Measurements from ENCODE around the gene P2RY10.
"Not testable (repeated sequence)": the region's sequence is repeated elsewhere in the genome, so short reads cannot be mapped to it uniquely, and the experiment has no call there.

The P2RY10 gene

GRCh38 chrX:78945186-78945912, at the start of gene P2RY10:
TSS of gene P2RY10 (plus strand) at chrX:78945391. CDS start at chrX:78960521, 15,130 bp downstream.
- no peak for DNase-seq

- DNase-seq, result no peak
Observed at GRCh38 chrX:78922754-78923153, 22.4 kb upstream of the P2RY10 start.

GRCh38 chrX:78923198-78924015, 21.8 kb upstream of the P2RY10 start:
- no peak for DNase-seq

GRCh38 chrX:78931814-78932213, 13.4 kb upstream of the P2RY10 start:
- DNase-seq, result no peak

GRCh38 chrX:78934866-78935265, 10.3 kb upstream of the P2RY10 start:
- no peak for DNase-seq

- no peak for DNase-seq
Observed at GRCh38 chrX:78944351-78944750, 840 bp upstream of the P2RY10 start.

GRCh38 chrX:78946178-78946931, 1.2 kb downstream of the P2RY10 start:
- DNase-seq, result no peak

- DNase-seq, result no peak
Observed at GRCh38 chrX:78950009-78950835, 5.0 kb downstream of the P2RY10 start.

- DNase-seq, result no peak
Observed at GRCh38 chrX:78957049-78957767, 12.0 kb downstream of the P2RY10 start.

GRCh38 chrX:78957768-78958130, 12.6 kb downstream of the P2RY10 start:
- DNase-seq, result no peak

GRCh38 chrX:78958419-78959116, 13.4 kb downstream of the P2RY10 start:
- DNase-seq, result no peak

- DNase-seq, result no peak
Observed at GRCh38 chrX:78960888-78961287, 15.7 kb downstream of the P2RY10 start.

GRCh38 chrX:78964598-78964997, 19.4 kb downstream of the P2RY10 start:
- no peak for DNase-seq

- no peak for DNase-seq
Observed at GRCh38 chrX:78979789-78980464, 34.7 kb downstream of the P2RY10 start.

- no peak for DNase-seq
Observed at GRCh38 chrX:78989349-78989748, 44.2 kb downstream of the P2RY10 start.

GRCh38 chrX:78997870-78998558, 52.8 kb downstream of the P2RY10 start:
- DNase-seq, result no peak

GRCh38 chrX:79007540-79007939, 62.3 kb downstream of the P2RY10 start:
- not testable (repeated sequence) for DNase-seq

Data from activated T-cell treated with anti-CD3 and anti-CD28 coated beads for 4 hours (primary cell).